ENCODE measurements around the gene CLN6. TPM values are rescaled to one million over a fixed set of nuclear protein-coding genes. Genes with fewer than 3 reads are reported as not detected.

CLN6 gene
- total RNA-seq, 4 donors from 2014 or later: 15.6 to 40.1 (median 21.3) TPM

DNA sequence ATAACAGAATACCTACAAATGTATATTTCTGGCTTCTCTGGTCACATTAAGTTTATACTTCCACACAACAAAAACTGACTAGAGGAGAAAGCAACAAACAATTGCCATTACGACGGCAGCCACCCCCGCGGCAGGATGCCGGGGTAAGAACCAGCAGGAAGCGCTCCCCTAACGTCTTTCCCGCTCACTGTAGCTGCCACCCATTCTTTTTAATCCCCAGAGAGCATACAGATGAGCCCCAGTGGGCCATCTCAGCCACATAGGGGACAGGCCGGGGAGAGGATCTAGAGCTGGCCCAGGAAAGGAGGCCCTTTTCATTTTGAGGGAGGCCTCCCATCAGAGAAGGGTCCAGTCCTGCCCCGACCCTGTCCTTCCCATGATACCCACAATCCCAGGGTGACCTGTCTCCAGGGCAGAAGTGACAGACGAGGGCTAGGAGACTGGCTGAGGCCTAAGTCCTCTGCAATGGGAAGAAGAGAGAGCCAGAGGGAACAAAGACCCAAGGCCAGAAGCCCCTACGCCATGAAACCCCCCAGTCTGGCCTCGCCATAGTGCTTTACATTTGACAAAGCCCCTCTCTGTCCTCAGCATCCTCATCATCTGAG lies 20.8 kb downstream of the CLN6 start:
- DNase-seq (ENCODE audit: low spot score) (peak; percentile 18), ATAC-seq (ENCODE audit: low FRiP score) (no peak)
- TF ChIP-seq CTCF (IDR thresholded peaks at IDR 0.05): no peak

- ATAC-seq (ENCODE audit: low FRiP score) (no peak), DNase-seq (ENCODE audit: low spot score) (peak; percentile 15)
- no peak for TF ChIP-seq CTCF (IDR thresholded peaks at IDR 0.05)
These were observed 21.4 kb downstream of the CLN6 start for GRCh38 chr15:68208136-68208535.

GRCh38 chr15:68207176-68207935 lies 22.2 kb downstream of the CLN6 start:
- ATAC-seq (ENCODE audit: low FRiP score) (no peak), DNase-seq (ENCODE audit: low spot score) (peak; percentile 16)
- TF ChIP-seq CTCF (IDR thresholded peaks at IDR 0.05): no peak

GRCh38 chr15:68206711-68207151 lies 22.8 kb downstream of the CLN6 start:
- ATAC-seq (ENCODE audit: low FRiP score) (no peak), DNase-seq (ENCODE audit: low spot score) (no peak)
- TF ChIP-seq CTCF (IDR thresholded peaks at IDR 0.05): no peak

DNA sequence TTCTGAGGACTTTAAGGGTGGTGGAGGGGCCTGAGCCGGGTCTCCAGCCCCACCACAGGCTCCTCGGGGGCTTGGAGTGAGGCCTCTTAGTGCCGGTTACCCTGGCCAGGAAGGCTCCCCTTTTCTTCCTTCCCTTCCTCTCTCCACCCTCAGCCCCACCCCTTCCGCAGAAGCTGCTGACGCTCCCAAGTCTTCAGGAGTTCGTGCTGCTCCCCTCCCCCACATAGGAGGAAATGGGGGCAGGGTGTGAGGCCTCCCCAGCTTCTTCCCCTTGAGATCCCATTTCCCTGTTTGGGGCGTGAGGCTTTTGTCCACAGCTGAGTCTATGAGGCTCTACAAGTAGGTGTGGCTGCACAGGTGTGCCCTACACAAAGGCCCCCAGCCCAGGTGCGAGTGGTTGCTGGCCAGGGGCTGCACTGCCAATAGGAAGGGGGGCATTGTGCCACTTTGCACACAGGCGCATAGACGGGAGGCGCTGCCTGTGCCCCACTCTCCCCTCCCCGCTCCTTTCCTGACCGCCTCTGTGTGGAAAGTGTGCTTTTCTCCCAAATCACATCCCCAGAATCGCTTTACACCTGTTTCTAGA lies 23.5 kb downstream of the CLN6 start:
- no peak for TF ChIP-seq CTCF (IDR thresholded peaks at IDR 0.05)
- ATAC-seq (ENCODE audit: low FRiP score): no peak

GRCh38 chr15:68205558-68205944 lies 24.0 kb downstream of the CLN6 start:
- ATAC-seq (ENCODE audit: low FRiP score) (no peak), DNase-seq (ENCODE audit: low spot score) (peak; percentile 20)
- no peak for TF ChIP-seq CTCF (IDR thresholded peaks at IDR 0.05)

More for the DNA sequence above, 23.5 kb downstream of the CLN6 start:
- DNase-seq (ENCODE audit: low spot score): peak; percentile 14

Data from omental fat pad (tissue), 4 donors.